ENCODE measurements around the gene KMT2A.
"Not testable (repeated sequence)": the region's sequence is repeated elsewhere in the genome, so short reads cannot be mapped to it uniquely, and the experiment has no call there.

KMT2A gene

GRCh38 chr11:118435290-118435892 lies 901 bp upstream of the KMT2A start:
- DNase-seq (ENCODE audit: low read depth), result peak; percentile 45

DNA sequence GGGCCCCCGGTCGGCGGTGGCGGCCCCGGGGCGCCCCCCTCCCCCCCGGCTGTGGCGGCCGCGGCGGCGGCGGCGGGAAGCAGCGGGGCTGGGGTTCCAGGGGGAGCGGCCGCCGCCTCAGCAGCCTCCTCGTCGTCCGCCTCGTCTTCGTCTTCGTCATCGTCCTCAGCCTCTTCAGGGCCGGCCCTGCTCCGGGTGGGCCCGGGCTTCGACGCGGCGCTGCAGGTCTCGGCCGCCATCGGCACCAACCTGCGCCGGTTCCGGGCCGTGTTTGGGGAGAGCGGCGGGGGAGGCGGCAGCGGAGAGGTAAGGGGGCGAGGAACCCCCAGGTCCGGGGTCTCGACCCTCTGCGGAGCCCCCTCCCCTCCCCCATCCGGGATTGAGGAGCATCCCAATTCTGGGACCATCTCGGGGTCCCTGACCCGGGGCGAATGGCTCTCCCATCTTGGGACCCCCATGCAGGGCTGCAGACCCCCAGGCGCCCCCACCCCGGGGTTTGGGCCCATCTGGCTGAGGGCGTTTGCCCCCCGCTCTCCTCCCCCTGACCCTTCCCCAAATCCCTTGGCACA lies 431 bp downstream of the KMT2A start:
- DNase-seq (ENCODE audit: low read depth), result peak; percentile 25

- DNase-seq (ENCODE audit: low read depth), result peak; percentile 50
These were observed 1.2 kb downstream of the KMT2A start for GRCh38 chr11:118437208-118438125.

GRCh38 chr11:118438314-118438931 lies 2.1 kb downstream of the KMT2A start:
- peak; percentile 94 for DNase-seq (ENCODE audit: low read depth)

- no peak for DNase-seq (ENCODE audit: low read depth)
These were observed 3.4 kb downstream of the KMT2A start for GRCh38 chr11:118439646-118440045.

- DNase-seq (ENCODE audit: low read depth), result no peak
These were observed 5.5 kb downstream of the KMT2A start for GRCh38 chr11:118441770-118442275.

- no peak for DNase-seq (ENCODE audit: low read depth)
These were observed 6.0 kb downstream of the KMT2A start for GRCh38 chr11:118442301-118442700.

DNA sequence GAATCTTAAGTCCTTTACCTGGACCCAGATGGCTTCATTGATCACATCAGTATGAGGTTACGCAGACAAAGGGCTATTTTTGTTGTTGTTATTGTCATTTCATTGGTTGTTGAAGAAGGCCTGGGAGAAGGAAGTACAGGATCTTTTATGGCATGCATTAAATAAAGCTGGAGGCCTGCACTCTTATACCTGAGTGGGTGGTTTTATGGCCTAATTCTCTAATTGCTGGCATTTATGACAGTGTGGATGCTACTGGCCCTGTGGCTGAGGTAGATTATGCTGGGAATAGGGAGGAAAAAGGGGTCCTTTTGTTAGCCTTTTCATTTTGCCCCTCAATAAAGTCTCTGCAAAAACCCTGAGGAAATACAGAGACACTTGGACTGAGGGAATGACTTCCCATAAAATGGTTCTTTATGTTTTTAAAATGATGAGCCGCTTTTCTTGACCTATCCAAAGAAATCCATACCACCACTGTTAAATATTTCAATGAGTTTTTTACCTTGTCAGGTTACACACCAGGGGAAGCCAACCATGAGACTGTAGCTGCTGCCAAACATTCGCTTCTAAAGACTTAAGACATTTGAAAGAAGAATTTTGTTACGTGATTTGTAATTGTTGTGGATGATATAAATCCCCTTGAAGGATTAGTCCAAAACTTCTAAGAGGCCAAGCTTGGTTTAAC lies 6.8 kb downstream of the KMT2A start:
- DNase-seq (ENCODE audit: low read depth), result no peak

DNA sequence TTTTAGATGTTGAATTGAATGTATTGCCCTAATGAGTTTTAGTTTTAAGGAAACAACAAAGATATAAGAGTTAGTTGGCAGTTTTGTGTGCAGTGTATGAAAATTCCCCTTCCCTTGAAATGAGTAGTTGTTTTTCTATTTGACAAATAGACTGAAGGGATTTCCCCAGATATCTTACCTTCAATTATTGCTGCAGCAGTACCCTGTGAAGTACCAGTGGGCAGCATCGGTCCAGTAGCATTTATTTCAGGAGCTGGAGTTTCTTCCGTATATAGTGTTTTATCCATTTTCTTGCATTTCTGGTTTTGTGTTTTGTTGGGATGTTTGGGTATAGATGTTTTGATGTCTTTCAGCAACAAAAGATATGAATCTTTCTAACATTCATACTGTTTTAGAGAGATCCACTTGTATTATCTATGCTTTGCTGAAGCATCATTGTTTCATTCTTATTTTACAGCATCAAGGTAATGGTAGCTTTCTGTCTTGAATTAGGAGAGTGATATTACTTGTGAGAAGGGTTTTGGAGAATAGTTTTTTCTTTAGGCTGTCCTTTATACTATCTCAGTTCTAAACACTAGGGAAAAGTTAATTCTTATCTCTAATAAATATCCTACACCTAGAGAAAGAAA lies 7.4 kb downstream of the KMT2A start:
- DNase-seq (ENCODE audit: low read depth), result no peak

- no peak for DNase-seq (ENCODE audit: low read depth)
These were observed 11.1 kb downstream of the KMT2A start for GRCh38 chr11:118447423-118447822.

DNA sequence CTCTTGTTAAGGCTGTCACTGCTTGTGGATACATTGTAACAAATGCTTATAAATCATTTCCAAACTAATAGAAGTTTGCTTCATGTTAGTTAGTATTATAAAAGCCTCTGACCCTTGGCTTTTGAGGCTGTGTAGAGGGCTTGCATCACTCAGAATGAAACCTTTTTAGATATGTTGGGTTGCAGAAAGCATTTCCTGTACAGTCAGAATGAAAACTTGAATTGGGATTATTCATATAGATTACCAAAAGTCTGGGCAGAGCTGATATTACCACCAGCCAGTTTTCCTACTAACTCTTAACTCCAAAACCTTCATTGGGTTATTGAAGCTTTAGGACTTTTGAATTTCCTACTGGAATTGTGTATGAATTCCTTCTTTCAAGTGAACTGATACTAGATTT lies 12.0 kb downstream of the KMT2A start:
- DNase-seq (ENCODE audit: low read depth), result peak; percentile 69

DNA sequence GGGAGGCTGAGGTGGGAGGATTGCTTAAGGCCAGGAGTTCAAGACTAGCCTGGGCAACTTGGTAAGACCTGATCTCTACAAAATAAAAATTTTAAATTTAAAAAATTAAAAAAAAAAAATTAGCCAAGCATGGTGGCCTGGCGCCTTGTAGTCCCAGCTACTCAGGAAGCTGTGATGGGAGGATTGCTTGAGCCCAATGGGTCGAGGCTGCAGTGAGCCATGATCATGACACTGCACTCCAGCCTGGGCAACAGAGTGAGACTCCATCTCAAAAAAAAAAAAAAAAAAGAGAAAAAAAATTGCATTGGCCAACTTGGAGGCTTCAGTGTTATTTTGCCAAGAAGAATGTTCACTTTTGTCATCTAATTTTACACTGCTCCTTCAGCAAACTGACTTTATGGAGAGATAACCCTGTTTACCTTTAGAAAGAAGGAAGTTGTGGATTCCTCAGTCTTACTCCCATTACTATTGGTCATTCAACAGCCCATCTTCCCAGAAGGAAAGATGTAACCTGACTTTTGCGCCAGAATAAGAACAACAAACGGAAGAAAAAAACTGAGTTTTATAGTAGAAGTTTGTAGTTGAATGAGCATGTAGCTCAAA lies 13.1 kb downstream of the KMT2A start:
- DNase-seq (ENCODE audit: low read depth), result no peak

- DNase-seq (ENCODE audit: low read depth), result no peak
These were observed 14.2 kb downstream of the KMT2A start for GRCh38 chr11:118450451-118450850.

GRCh38 chr11:118462178-118462577 lies 25.9 kb downstream of the KMT2A start:
- DNase-seq (ENCODE audit: low read depth), result no peak

DNA sequence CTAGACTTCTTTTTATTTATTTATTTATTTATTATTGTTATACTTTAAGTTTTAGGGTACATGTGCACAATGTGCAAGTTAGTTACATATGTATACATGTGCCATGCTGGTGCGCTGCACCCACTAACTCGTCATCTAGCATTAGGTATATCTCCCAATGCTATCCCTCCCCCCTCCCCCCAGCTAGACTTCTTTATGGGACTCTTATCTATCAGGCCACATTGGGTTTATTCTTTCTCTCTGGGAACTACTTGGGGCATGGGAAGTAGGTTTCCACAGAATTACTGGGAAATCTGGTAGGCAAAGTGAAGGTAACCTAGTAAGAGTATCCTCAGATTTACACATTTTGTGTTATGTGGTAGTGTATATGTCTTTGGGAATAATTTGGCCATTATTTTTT lies 32.7 kb downstream of the KMT2A start:
- not testable (repeated sequence) for DNase-seq (ENCODE audit: low read depth)

- DNase-seq (ENCODE audit: low read depth), result no peak
These were observed 34.7 kb downstream of the KMT2A start for GRCh38 chr11:118471030-118471429.

DNA sequence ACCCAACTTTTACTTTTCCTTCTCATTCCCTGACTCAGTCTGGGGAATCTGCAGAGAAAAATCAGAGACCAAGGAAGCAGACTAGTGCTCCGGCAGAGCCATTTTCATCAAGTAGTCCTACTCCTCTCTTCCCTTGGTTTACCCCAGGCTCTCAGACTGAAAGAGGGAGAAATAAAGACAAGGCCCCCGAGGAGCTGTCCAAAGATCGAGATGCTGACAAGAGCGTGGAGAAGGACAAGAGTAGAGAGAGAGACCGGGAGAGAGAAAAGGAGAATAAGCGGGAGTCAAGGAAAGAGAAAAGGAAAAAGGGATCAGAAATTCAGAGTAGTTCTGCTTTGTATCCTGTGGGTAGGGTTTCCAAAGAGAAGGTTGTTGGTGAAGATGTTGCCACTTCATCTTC lies 37.2 kb downstream of the KMT2A start:
- no peak for DNase-seq (ENCODE audit: low read depth)

DNA sequence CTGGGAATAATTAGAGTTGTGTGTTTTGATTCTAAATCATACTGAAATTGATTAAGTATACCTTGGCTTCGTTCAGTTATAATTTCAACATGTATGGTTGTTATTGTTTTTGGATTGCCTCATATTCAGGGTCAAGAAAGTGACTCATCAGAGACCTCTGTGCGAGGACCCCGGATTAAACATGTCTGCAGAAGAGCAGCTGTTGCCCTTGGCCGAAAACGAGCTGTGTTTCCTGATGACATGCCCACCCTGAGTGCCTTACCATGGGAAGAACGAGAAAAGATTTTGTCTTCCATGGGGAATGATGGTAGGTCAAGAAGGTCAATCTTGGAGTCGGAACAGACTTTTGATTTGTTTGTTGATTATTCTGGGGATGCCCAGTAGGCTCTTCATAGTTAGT lies 40.4 kb downstream of the KMT2A start:
- peak; percentile 66 for DNase-seq (ENCODE audit: low read depth)

DNA sequence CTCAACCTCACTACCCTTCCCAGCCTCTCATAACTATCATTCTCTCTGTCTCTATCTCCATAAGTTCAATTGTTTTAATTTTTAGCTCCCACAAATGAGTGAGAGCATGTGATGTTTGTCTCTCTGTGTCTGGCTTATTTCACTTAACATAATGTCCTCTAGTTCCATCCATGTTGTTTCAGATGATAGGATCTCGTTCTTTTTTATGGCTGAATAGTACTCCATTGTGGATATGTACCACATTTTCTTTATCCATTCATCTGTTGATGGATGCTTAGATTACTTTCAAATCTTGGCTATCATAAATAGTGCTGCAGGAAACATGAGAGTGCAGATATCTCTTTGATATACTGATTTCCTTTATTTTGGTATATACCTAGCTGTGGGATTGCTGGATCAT lies 44.9 kb downstream of the KMT2A start:
- not testable (repeated sequence) for DNase-seq (ENCODE audit: low read depth)

GRCh38 chr11:118484405-118484804 lies 48.1 kb downstream of the KMT2A start:
- no peak for DNase-seq (ENCODE audit: low read depth)

- no peak for DNase-seq (ENCODE audit: low read depth)
These were observed 49.0 kb downstream of the KMT2A start for GRCh38 chr11:118485273-118485672.

Data from iris pigment epithelial cell (primary cell).